RWPE1 (cell line): ENCODE results near the gene LRRFIP1.
"Not testable (repeated sequence)": the region's sequence is repeated elsewhere in the genome, so short reads cannot be mapped to it uniquely, and the experiment has no call there.

Source experiments
- CTCF ChIA-PET: fragments of 350-600 bp; sonication (Branson Sonifier 250); formaldehyde crosslinking; extraction: SDS; loops from one replicate; lab custom pipeline; 2021; lab: Yijun Ruan, JAX
- POLR2A ChIA-PET: fragments of 400-600 bp; formaldehyde crosslinking; extraction: SDS; loops from one replicate; lab custom pipeline; 2020; ENCODE audit warnings: antibody characterized with exemption; ENCODE audit not compliant: low non-redundant PET; lab: Yijun Ruan, JAX
- DNase-seq: peaks from one replicate; pipeline ENCODE4 v3.0.0; 2012; ENCODE audit warnings: low spot score
- H3K27ac ChIP-seq: fragments of 450-650 bp; 2 replicates; pipeline ENCODE4 v1.5.1; 2017
- CTCF ChIP-seq: fragments of 450-650 bp; conservative IDR thresholded peaks from 2 replicates; pipeline ENCODE4 v1.5.1; 2017; ENCODE audit warnings: low read depth, mild to moderate bottlenecking

The LRRFIP1 gene

DNA sequence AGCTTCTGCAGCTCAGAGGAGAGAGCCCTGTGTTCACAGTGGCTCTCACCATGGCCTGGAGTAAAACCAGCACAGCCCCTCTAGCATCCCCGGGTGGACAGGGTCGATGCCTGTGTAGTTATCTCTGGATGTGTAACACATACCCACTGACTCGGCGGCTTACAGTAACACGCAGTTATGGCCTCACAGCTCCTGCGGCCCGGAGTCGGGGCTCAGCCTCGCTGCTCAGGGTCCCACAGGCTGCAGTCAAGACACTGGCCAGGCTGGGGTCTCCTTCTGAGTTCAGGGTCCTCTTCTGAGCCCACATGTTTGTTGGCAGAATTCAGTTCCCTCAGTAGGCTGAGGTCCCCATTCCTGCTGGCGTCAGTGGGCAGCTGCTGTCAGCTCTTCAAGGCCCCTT, 34.4 kb upstream of the LRRFIP1 start:
- CTCF ChIA-PET = interaction anchor here (0.7 kb wide), 1 partner anchor 20 kb away, joined by 3 read pairs; no protein-coding TSS in a partner anchor
- no peak overlapping the region for H3K27ac ChIP-seq
- DNase-seq = no peak
- POLR2A ChIA-PET = no interaction called here
- TF ChIP-seq CTCF = no peak

GRCh38 chr2:237593596-237594320, 33.6 kb upstream of the LRRFIP1 start:
- POLR2A ChIA-PET = no interaction called here
- CTCF ChIA-PET = interaction anchor here (0.7 kb wide), 1 partner anchor 21 kb away, joined by 3 read pairs; no protein-coding TSS in a partner anchor
- no peak for TF ChIP-seq CTCF
- H3K27ac ChIP-seq = no peak overlapping the region
- DNase-seq = no peak

- ChIA-PET CTCF (no interaction called here), POLR2A (no interaction called here)
- TF ChIP-seq CTCF = no peak
- DNase-seq = no peak
- no peak overlapping the region for H3K27ac ChIP-seq
Measured at GRCh38 chr2:237594514-237594871, 32.9 kb upstream of the LRRFIP1 start.

- CTCF ChIA-PET = interaction anchor here (0.6 kb wide), 1 partner anchor 161 kb away, joined by 3 read pairs; no protein-coding TSS in a partner anchor
- H3K27ac ChIP-seq, POLR2A ChIA-PET, DNase-seq: not testable (repeated sequence)
Measured at GRCh38 chr2:237595829-237596519, 31.4 kb upstream of the LRRFIP1 start.

GRCh38 chr2:237596520-237597195, 30.7 kb upstream of the LRRFIP1 start:
- CTCF ChIA-PET = interaction anchor here (0.6 kb wide), 1 partner anchor 162 kb away, joined by 3 read pairs; no protein-coding TSS in a partner anchor
- TF ChIP-seq CTCF = no peak

GRCh38 chr2:237597196-237598145, 29.9 kb upstream of the LRRFIP1 start:
- ChIA-PET POLR2A (no interaction called here), CTCF (no interaction called here)
- H3K27ac ChIP-seq = no peak overlapping the region
- TF ChIP-seq CTCF = no peak
- DNase-seq = no peak

More at GRCh38 chr2:237596520-237597195, 30.7 kb upstream of the LRRFIP1 start:
- DNase-seq = no peak
- H3K27ac ChIP-seq = no peak overlapping the region
- POLR2A ChIA-PET = no interaction called here
